CD4-positive, CD25-positive, alpha-beta regulatory T cell (primary cell): ENCODE data around the gene CCDC142. TPM values are rescaled to one million over a fixed set of nuclear protein-coding genes. Genes with fewer than 3 reads are reported as not detected.
A peak's percentile ranks its signal among the peaks of the same experiment; 100 is the strongest.

ENCODE experiments used
- ATAC-seq, 2 donors: fragments of 150-1000 bp; cut with Tn5 transposase; one replicate each; pipeline ENCODE4 v1.10.0; 2021; ENCODE audit warnings: low read depth in 2 of 2, moderate number of reproducible peaks in 2 of 2, moderate library complexity in 1 of 2
- DNase-seq, 3 donors: peaks; one replicate each; pipeline versions ENCODE4 v3.0.0 to v3.0.0-alpha.2; 2012 to 2022; ENCODE audit warnings: mixed read lengths in 1 of 3
- H3K27ac ChIP-seq: one replicate; pipeline ENCODE4 v1.7.0; 2013; ENCODE audit warnings: mild to moderate bottlenecking, low read length; ENCODE audit not compliant: insufficient read depth, poor library complexity, severe bottlenecking
- H3K27me3 ChIP-seq: one replicate; pipeline ENCODE4 v1.7.0; 2013; ENCODE audit warnings: low read length; ENCODE audit not compliant: control insufficient read depth, insufficient read depth
- H3K36me3 ChIP-seq: one replicate; pipeline ENCODE4 v1.7.0; 2013; ENCODE audit warnings: mild to moderate bottlenecking, low read length, moderate library complexity; ENCODE audit not compliant: control insufficient read depth, insufficient read depth
- H3K4me1 ChIP-seq: 2 replicates; pipeline ENCODE4 v1.7.0; 2013; ENCODE audit warnings: mild to moderate bottlenecking, low read length; ENCODE audit not compliant: insufficient read depth, control insufficient read depth, poor library complexity, severe bottlenecking
- H3K4me3 ChIP-seq: one replicate; pipeline ENCODE4 v1.7.0; 2013; ENCODE audit warnings: low read depth, mild to moderate bottlenecking, low read length, moderate library complexity
- H3K9me3 ChIP-seq, 2 experiments: 1 replicate in 1 of 2; 2 replicates in 1 of 2; pipeline ENCODE4 v1.7.0; 2013; ENCODE audit warnings: low read length in 2 of 2, mild to moderate bottlenecking in 1 of 2, moderate library complexity in 1 of 2; ENCODE audit not compliant: control insufficient read depth in 2 of 2
- H3K27ac Mint-ChIP-seq, 3 donors: one replicate each; pipeline ENCODE4 v1.8.0; 2020 to 2022; ENCODE audit warnings: mild to moderate bottlenecking in 3 of 3, mixed read lengths in 3 of 3, moderate library complexity in 2 of 3
- H3K27me3 Mint-ChIP-seq: one replicate; pipeline ENCODE4 v1.8.0; 2022; ENCODE audit warnings: mild to moderate bottlenecking, mixed read lengths
- H3K36me3 Mint-ChIP-seq: one replicate; pipeline ENCODE4 v1.8.0; 2020; ENCODE audit warnings: mixed read lengths
- H3K4me1 Mint-ChIP-seq, 4 donors: one replicate each; pipeline ENCODE4 v1.8.0; 2020 to 2022; ENCODE audit warnings: mixed read lengths in 4 of 4, mild to moderate bottlenecking in 1 of 4
- H3K4me3 Mint-ChIP-seq, 4 donors: one replicate each; pipeline ENCODE4 v1.8.0; 2020 to 2022; ENCODE audit warnings: mild to moderate bottlenecking in 4 of 4, mixed read lengths in 4 of 4, moderate library complexity in 3 of 4
- H3K9me3 Mint-ChIP-seq, 7 donors: one replicate each; pipeline ENCODE4 v1.8.0; 2020 to 2022; ENCODE audit warnings: mixed read lengths in 7 of 7, mild to moderate bottlenecking in 3 of 7, moderate library complexity in 2 of 7
- polyA plus RNA-seq, 4 donors: library from polyadenylated mRNA; unstranded; fragments of 300-500 nt; fragmentation: Illumina TruSeq; gene quantifications; one replicate each; pipeline ENCODE4 v1.2.3, GENCODE V29; 2021
- total RNA-seq: library from RNA; stranded (reverse); gene quantifications from one replicate; pipeline ENCODE4 v1.2.3, GENCODE V29; 2022

CCDC142 gene
- total and polyA plus RNA-seq, 5 donors from 2014 or later = 8.9 to 15.8 (median 10.7) TPM

- Mint-ChIP-seq H3K4me3 (peak overlapping the region; percentile 58 to 86 (median 80)), H3K9me3 (peaks cover 0 to 12% (median 0%) of the 10 kb centered on the region in 7 donors), H3K4me1 (peaks cover 0 to 29% (median 2%) of the 10 kb centered on the region in 4 donors), H3K36me3 (peaks cover 4% of the 10 kb centered on the region), H3K27ac (no peak overlapping the region), H3K27me3 (peaks cover 80% of the 10 kb centered on the region)
- H3K4me1 ChIP-seq = peaks cover 33% of the 10 kb centered on the region
- no peaks in the 10 kb centered on the region for H3K36me3 ChIP-seq
- ATAC-seq (no peak), DNase-seq (no peak)
- no peaks in the 10 kb centered on the region for H3K9me3 ChIP-seq
- peaks cover 42% of the 10 kb centered on the region for H3K27me3 ChIP-seq
- no peak overlapping the region for H3K27ac ChIP-seq
- no peak overlapping the region for H3K4me3 ChIP-seq
Measured at GRCh38 chr2:74516650-74517049, 33.9 kb upstream of the CCDC142 start.

GRCh38 chr2:74515981-74516633 is 33.3 kb upstream of the CCDC142 start:
- H3K36me3 Mint-ChIP-seq = peaks cover 4% of the 10 kb centered on the region
- peaks cover 33% of the 10 kb centered on the region for H3K4me1 ChIP-seq
- peaks cover 0 to 12% (median 0%) of the 10 kb centered on the region in 7 donors for H3K9me3 Mint-ChIP-seq
- no peaks in the 10 kb centered on the region for H3K36me3 ChIP-seq
- DNase-seq = peak; percentile 52 to 85 (median 71)
- H3K27ac ChIP-seq = no peak overlapping the region
- no peak overlapping the region for H3K27ac Mint-ChIP-seq
- peaks cover 79% of the 10 kb centered on the region for H3K27me3 Mint-ChIP-seq
- peaks cover 0 to 29% (median 2%) of the 10 kb centered on the region in 4 donors for H3K4me1 Mint-ChIP-seq
- ATAC-seq = peak; percentile 75 to 77
- peaks cover 42% of the 10 kb centered on the region for H3K27me3 ChIP-seq
- no peaks in the 10 kb centered on the region for H3K9me3 ChIP-seq
- no peak overlapping the region for H3K4me3 ChIP-seq
- H3K4me3 Mint-ChIP-seq = peak overlapping the region in 3 of 4 donors; percentile 74 to 86 (median 85)

- Histone ChIP-seq H3K9me3 (no peaks in the 10 kb centered on the region), H3K4me3 (no peak overlapping the region), H3K36me3 (no peaks in the 10 kb centered on the region), H3K27me3 (peaks cover 41% of the 10 kb centered on the region), H3K4me1 (peaks cover 33% of the 10 kb centered on the region), H3K27ac (no peak overlapping the region)
- Mint-ChIP-seq H3K27ac (no peak overlapping the region), H3K27me3 (peaks cover 77% of the 10 kb centered on the region), H3K36me3 (peaks cover 4% of the 10 kb centered on the region), H3K9me3 (peaks cover 0 to 13% (median 0%) of the 10 kb centered on the region in 7 donors), H3K4me1 (peaks cover 0 to 29% (median 4%) of the 10 kb centered on the region in 4 donors), H3K4me3 (peak overlapping the region; percentile 21 to 85 (median 58))
- peak in 1 of 3 donors; percentile 45 for DNase-seq
- no peak for ATAC-seq
Measured at GRCh38 chr2:74515271-74515980, 32.6 kb upstream of the CCDC142 start.

- H3K4me1 Mint-ChIP-seq = peaks cover 0 to 29% (median 5%) of the 10 kb centered on the region in 4 donors
- H3K36me3 Mint-ChIP-seq = peaks cover 4% of the 10 kb centered on the region
- no peak within 1 kb of the TSS for H3K27ac Mint-ChIP-seq
- H3K9me3 ChIP-seq = no peaks in the 10 kb centered on the region
- peaks cover 33% of the 10 kb centered on the region for H3K4me1 ChIP-seq
- H3K27me3 ChIP-seq = peaks cover 38% of the 10 kb centered on the region
- H3K27ac ChIP-seq = no peak within 1 kb of the TSS
- H3K9me3 Mint-ChIP-seq = peaks cover 0 to 12% (median 0%) of the 10 kb centered on the region in 7 donors
- DNase-seq (peak in 1 of 3 donors; percentile 26), ATAC-seq (no peak)
- H3K36me3 ChIP-seq = no peaks in the 10 kb centered on the region
- peaks cover 69% of the 10 kb centered on the region for H3K27me3 Mint-ChIP-seq
- no peak within 1 kb of the TSS for H3K4me3 ChIP-seq
- H3K4me3 Mint-ChIP-seq = peak within 1 kb of the TSS; percentile 39 to 85 (median 76)
Measured at GRCh38 chr2:74514368-74515270, 31.8 kb upstream of the CCDC142 start, which contains the start of gene TLX2. TSS of gene TLX2 (plus strand) at chr2:74514450. CDS start at chr2:74514807, 357 bp downstream.

- ATAC-seq = no peak
Measured at GRCh38 chr2:74513605-74514367, 31.0 kb upstream of the CCDC142 start.

GRCh38 chr2:74512744-74513604 is 30.2 kb upstream of the CCDC142 start:
- ATAC-seq (no peak), DNase-seq (no peak)
- Mint-ChIP-seq H3K27me3 (peaks cover 62% of the 10 kb centered on the region), H3K4me1 (peaks cover 0 to 38% (median 5%) of the 10 kb centered on the region in 4 donors), H3K4me3 (peak overlapping the region in 1 of 4 donors; percentile 41), H3K36me3 (peaks cover 4% of the 10 kb centered on the region), H3K27ac (no peak overlapping the region), H3K9me3 (peaks cover 0 to 11% (median 0%) of the 10 kb centered on the region in 7 donors)
- Histone ChIP-seq H3K36me3 (no peaks in the 10 kb centered on the region), H3K27ac (no peak overlapping the region), H3K4me3 (no peak overlapping the region), H3K4me1 (peaks cover 39% of the 10 kb centered on the region), H3K27me3 (peaks cover 24% of the 10 kb centered on the region), H3K9me3 (no peaks in the 10 kb centered on the region)

More at GRCh38 chr2:74513605-74514367, 31.0 kb upstream of the CCDC142 start:
- H3K9me3 Mint-ChIP-seq = peaks cover 0 to 12% (median 0%) of the 10 kb centered on the region in 7 donors
- no peaks in the 10 kb centered on the region for H3K9me3 ChIP-seq
- no peak overlapping the region for H3K4me3 ChIP-seq
- H3K27ac Mint-ChIP-seq = no peak overlapping the region
- H3K27me3 ChIP-seq = peaks cover 32% of the 10 kb centered on the region
- no peak overlapping the region for H3K27ac ChIP-seq
- peaks cover 62% of the 10 kb centered on the region for H3K27me3 Mint-ChIP-seq
- H3K4me1 ChIP-seq = peaks cover 33% of the 10 kb centered on the region
- H3K4me1 Mint-ChIP-seq = peaks cover 0 to 30% (median 5%) of the 10 kb centered on the region in 4 donors
- peak in 1 of 3 donors; percentile 71 for DNase-seq
- no peaks in the 10 kb centered on the region for H3K36me3 ChIP-seq
- peak overlapping the region in 3 of 4 donors; percentile 26 to 76 (median 75) for H3K4me3 Mint-ChIP-seq
- peaks cover 4% of the 10 kb centered on the region for H3K36me3 Mint-ChIP-seq
